Activated naive CD4-positive, alpha-beta T cell treated with anti-CD3 and anti-CD28 coated beads for 36 hours (primary cell): ENCODE measurements around the gene OSBP2. TPM values are rescaled to one million over a fixed set of nuclear protein-coding genes. Genes with fewer than 3 reads are reported as not detected.

Experiments
- CTCF ChIA-PET: fragments of 350-600 bp; sonication (Branson Sonifier 250); formaldehyde crosslinking; loops from one replicate; lab custom pipeline; 2021; ENCODE audit warnings: antibody characterized with exemption; lab: Charles Lee
- DNase-seq: peaks from one replicate; pipeline ENCODE4 v3.0.0-alpha.2; 2020
- H3K27ac Mint-ChIP-seq: one replicate; pipeline ENCODE4 v1.8.0; 2021; ENCODE audit warnings: mild to moderate bottlenecking, mixed read lengths
- H3K27me3 Mint-ChIP-seq: one replicate; pipeline ENCODE4 v1.8.0; 2021; ENCODE audit warnings: low read depth, mixed read lengths
- H3K36me3 Mint-ChIP-seq: one replicate; pipeline ENCODE4 v1.8.0; 2021; ENCODE audit warnings: low read depth, mixed read lengths
- H3K4me1 Mint-ChIP-seq: one replicate; pipeline ENCODE4 v1.8.0; 2021; ENCODE audit warnings: low read depth, mixed read lengths
- H3K4me3 Mint-ChIP-seq: one replicate; pipeline ENCODE4 v1.8.0; 2021; ENCODE audit warnings: mild to moderate bottlenecking, moderate library complexity, mixed read lengths
- H3K9me3 Mint-ChIP-seq: one replicate; pipeline ENCODE4 v1.8.0; 2021; ENCODE audit warnings: mixed read lengths
- intact Hi-C: fragments of 100-400 bp; cut with micrococcal nuclease; formaldehyde crosslinking; loops from one replicate; pipeline ENCODE4 v1.15.1; 2023
- total RNA-seq, 2 experiments: library from RNA; stranded (reverse); gene quantifications; one replicate each; pipeline ENCODE4 v1.2.3, GENCODE V29; 2021

OSBP2 gene
- total RNA-seq, 2 experiments from 2014 or later, result 0.81 to 0.89 TPM

GRCh38 chr22:30824096-30824495 is 129.4 kb downstream of the OSBP2 start:
- Mint-ChIP-seq H3K4me3 (no peak overlapping the region), H3K9me3 (no peaks in the 10 kb centered on the region), H3K27me3 (peaks cover 23% of the 10 kb centered on the region), H3K27ac (no peak overlapping the region), H3K4me1 (peaks cover 10% of the 10 kb centered on the region), H3K36me3 (no peaks in the 10 kb centered on the region)
- DNase-seq, result no peak
- intact Hi-C loops, result no loop called here
- CTCF ChIA-PET, result no interaction called here

DNA sequence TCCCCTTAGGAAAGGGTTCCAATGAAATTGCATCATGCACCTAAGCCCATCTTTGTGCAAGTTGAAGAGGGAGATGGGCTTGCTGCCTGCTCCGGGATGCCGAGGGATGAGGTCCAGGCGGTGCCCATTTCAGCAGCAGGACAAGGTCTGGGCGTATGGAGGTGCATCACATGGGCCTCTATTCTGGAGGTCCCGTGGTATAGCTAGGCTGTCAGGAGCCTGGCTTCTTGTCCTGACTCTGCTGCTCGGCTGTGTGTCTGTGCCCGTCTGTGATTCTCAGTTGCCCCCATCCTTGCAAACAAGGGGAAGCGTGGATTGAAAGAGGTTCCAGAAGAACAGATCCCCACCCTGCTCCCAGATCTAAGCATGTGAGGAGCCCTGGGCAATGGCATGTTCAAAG is 130.0 kb downstream of the OSBP2 start:
- Mint-ChIP-seq H3K27me3 (peaks cover 23% of the 10 kb centered on the region), H3K9me3 (no peaks in the 10 kb centered on the region), H3K4me3 (no peak overlapping the region), H3K4me1 (peaks cover 10% of the 10 kb centered on the region), H3K36me3 (no peaks in the 10 kb centered on the region), H3K27ac (no peak overlapping the region)
- CTCF ChIA-PET, result no interaction called here
- no peak for DNase-seq
- intact Hi-C loops, result no loop called here

DNA sequence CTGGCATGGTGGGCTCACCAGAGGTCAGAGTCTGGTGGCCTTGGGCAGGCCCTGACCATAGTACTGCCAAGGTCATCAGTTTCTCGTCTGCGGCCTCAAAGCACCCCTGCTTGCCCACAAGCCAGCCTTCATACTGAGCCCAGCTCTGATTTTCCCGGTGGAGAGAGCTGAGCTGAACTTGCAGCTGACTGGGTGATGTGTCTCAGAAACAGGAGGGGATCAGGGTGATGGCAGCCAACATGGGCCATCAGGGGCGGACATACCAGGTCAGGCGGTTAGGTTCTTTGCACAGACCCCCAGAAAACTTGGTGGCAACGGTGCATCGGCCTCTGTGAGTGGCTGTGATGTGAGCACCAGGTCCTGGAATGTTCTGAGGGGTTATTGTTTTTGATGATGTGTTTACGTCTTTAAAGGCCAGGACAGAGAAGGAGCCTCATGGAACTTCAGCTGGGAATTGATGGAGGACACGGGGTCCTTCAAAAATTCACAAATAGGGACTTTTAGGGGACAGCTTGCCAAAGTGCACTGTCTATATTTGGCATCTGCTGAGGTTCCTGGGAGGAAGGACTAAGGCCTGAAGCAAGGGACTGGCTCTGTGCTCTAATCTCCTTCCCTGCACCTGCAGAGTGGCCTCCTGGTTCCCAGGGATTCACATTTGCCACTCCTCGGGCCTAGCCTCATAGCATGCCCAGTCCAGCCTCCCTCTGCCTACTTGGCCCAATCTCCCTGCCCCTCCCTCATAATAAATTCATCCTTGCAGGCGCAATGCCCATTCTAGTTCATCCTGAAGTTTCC is 131.2 kb downstream of the OSBP2 start:
- CTCF ChIA-PET, result no interaction called here
- DNase-seq, result no peak
- H3K4me1 Mint-ChIP-seq, result peaks cover 10% of the 10 kb centered on the region
- H3K36me3 Mint-ChIP-seq, result no peaks in the 10 kb centered on the region
- H3K9me3 Mint-ChIP-seq, result no peaks in the 10 kb centered on the region
- H3K27me3 Mint-ChIP-seq, result peaks cover 19% of the 10 kb centered on the region
- intact Hi-C loops, result no loop called here
- H3K4me3 Mint-ChIP-seq, result no peak overlapping the region
- H3K27ac Mint-ChIP-seq, result peak overlapping the region; percentile 26

GRCh38 chr22:30826670-30827355 is 132.1 kb downstream of the OSBP2 start:
- H3K4me1 Mint-ChIP-seq, result peaks cover 10% of the 10 kb centered on the region

DNA sequence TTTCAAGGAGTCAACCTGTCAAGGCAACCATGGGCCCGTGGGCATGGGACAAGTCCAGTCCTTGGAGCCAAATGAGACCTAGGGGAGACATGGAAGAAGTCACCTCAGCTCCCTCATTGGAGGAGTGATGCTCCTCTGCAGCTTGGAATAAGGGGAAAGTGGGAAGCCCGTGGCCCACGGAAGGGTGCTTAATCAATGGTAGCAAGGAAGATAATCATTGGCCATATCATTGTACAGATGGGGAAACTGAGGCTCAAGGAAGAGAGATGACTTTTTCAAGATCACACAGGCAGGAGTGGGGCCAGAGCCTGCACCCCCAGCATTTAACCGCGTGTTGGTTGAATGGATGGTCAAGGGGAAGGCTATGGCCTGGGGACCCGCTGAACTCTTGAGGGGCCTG is 133.0 kb downstream of the OSBP2 start:
- no peaks in the 10 kb centered on the region for H3K9me3 Mint-ChIP-seq
- peaks cover 13% of the 10 kb centered on the region for H3K27me3 Mint-ChIP-seq
- H3K27ac Mint-ChIP-seq, result no peak overlapping the region
- H3K4me1 Mint-ChIP-seq, result peaks cover 10% of the 10 kb centered on the region
- no peak overlapping the region for H3K4me3 Mint-ChIP-seq
- no peak for DNase-seq
- intact Hi-C loops, result no loop called here
- CTCF ChIA-PET, result no interaction called here
- no peaks in the 10 kb centered on the region for H3K36me3 Mint-ChIP-seq

More at GRCh38 chr22:30826670-30827355, 132.1 kb downstream of the OSBP2 start:
- Mint-ChIP-seq H3K9me3 (no peaks in the 10 kb centered on the region), H3K27ac (peak overlapping the region; percentile 68), H3K4me3 (no peak overlapping the region), H3K27me3 (peaks cover 13% of the 10 kb centered on the region), H3K36me3 (no peaks in the 10 kb centered on the region)
- CTCF ChIA-PET, result no interaction called here
- DNase-seq, result peak; percentile 56
- intact Hi-C loops, result no loop called here

GRCh38 chr22:30828187-30829155 is 133.8 kb downstream of the OSBP2 start:
- DNase-seq, result no peak
- intact Hi-C loops, result no loop called here
- Mint-ChIP-seq H3K27ac (no peak overlapping the region), H3K4me1 (peaks cover 10% of the 10 kb centered on the region), H3K4me3 (no peak overlapping the region), H3K9me3 (no peaks in the 10 kb centered on the region), H3K36me3 (no peaks in the 10 kb centered on the region), H3K27me3 (peaks cover 8% of the 10 kb centered on the region)
- CTCF ChIA-PET, result no interaction called here

DNA sequence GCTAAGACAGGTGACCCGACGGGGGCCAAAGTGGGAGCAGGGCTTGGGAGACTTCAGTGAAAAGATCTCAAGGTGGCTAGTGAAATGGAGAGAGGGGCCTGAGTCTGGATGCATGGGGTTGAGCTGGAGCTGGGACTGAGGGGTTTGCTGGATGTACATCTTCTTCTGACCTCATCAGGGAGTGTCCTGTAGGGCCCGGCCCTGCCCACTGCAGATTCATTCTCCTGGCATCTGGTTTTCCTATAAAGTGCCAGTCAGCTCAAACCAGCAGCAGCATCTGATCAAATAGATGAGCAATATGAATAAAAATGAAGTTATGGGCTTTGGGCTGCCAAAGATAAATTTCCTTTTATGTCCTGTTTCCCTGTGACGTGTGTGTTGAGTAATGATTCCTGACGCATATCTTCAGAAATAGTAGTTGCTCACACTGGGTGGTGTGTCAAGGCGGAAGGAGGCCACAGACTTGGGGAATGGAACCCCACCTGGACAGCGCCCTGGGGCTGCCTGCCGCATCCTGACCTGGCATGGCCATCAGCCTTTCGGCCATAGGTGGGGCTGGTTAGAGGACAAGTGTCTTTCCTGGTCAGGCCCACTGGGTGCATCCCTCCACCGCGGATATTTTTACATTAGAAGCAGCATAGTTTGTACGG is 135.4 kb downstream of the OSBP2 start:
- Mint-ChIP-seq H3K4me1 (peaks cover 10% of the 10 kb centered on the region), H3K9me3 (no peaks in the 10 kb centered on the region), H3K27ac (no peak overlapping the region), H3K36me3 (no peaks in the 10 kb centered on the region), H3K27me3 (no peaks in the 10 kb centered on the region), H3K4me3 (no peak overlapping the region)
- no peak for DNase-seq
- CTCF ChIA-PET, result no interaction called here
- intact Hi-C loops, result no loop called here

DNA sequence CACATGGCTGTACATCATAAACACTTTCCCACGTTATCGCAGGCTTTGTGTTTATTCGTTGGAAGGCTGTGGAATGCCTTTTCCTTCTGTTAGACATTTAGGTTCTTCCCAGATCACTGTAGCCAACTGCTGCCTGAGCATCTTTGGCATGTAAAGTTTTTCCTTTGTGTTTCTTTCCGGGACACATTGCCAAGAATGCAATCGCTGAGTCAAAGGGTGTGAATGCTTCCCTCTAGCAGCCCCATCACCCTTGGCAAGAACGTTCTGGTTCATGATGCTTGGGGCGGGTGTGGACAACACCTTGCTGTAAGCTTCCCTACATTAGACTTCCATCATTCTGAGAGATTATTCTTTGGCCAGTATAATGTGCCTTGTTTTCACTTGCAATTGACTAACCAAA is 136.2 kb downstream of the OSBP2 start:
- Mint-ChIP-seq H3K4me1 (peaks cover 10% of the 10 kb centered on the region), H3K9me3 (no peaks in the 10 kb centered on the region), H3K36me3 (no peaks in the 10 kb centered on the region), H3K27ac (no peak overlapping the region), H3K4me3 (no peak overlapping the region), H3K27me3 (no peaks in the 10 kb centered on the region)
- CTCF ChIA-PET, result interaction anchor here (0.5 kb wide), 1 partner anchor 89 kb away, joined by 9 read pairs; no protein-coding TSS in a partner anchor
- intact Hi-C loops, result no loop called here
- no peak for DNase-seq

DNA sequence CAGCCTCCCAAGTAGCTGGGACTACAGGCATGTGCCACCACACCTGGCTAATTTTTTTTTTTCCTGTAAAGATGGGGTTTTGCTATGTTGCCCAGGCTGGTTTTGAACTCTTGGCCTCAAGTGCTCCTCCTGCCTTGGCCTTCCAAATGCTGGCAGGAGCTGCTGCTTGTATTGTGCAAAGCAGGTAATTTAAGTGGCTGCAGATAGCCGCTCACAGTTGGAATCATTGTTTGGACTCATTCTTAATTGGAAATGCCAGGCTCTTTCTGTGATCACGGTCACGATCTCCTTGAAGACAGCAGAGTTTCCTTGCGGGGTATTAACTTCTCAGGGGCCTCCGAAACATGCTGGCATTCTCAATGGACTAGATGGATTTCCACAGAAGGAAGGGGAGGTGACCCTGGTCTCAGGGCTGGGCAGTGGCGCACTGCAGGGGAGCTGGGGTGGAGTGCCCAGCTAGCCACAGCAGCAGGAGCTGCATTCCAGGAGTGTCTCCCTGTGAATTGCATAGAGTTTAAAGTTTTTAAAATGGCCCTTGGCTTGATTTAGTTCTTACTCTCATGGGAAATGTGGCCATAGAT is 137.8 kb downstream of the OSBP2 start:
- intact Hi-C loops, result no loop called here
- CTCF ChIA-PET, result no interaction called here
- Mint-ChIP-seq H3K4me1 (no peaks in the 10 kb centered on the region), H3K4me3 (no peak overlapping the region), H3K27ac (no peak overlapping the region), H3K27me3 (no peaks in the 10 kb centered on the region), H3K9me3 (no peaks in the 10 kb centered on the region), H3K36me3 (no peaks in the 10 kb centered on the region)
- DNase-seq, result no peak

DNA sequence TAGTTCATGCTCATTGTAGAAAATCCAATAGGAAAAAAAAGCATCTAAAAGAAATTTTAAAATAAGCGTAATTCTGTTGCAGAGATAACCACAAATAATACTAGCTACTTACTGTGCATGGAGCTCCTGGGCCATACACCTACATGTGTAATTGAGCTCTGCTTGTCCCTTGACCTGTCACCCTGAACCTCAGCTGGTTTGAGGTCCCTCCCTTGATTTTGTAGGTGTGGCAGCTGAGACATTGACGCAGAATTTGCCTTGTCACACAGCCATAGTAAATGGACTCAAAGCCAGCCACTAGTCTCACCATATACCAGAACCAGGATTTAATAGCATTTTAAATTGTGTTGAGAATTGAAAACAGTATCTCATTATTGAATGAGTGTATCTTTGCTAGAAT is 138.6 kb downstream of the OSBP2 start:
- no peak for DNase-seq
- H3K27me3 Mint-ChIP-seq, result no peaks in the 10 kb centered on the region
- H3K4me1 Mint-ChIP-seq, result no peaks in the 10 kb centered on the region
- H3K9me3 Mint-ChIP-seq, result peaks cover under 1% of the 10 kb centered on the region
- intact Hi-C loops, result no loop called here
- H3K27ac Mint-ChIP-seq, result no peak overlapping the region
- H3K36me3 Mint-ChIP-seq, result no peaks in the 10 kb centered on the region
- H3K4me3 Mint-ChIP-seq, result no peak overlapping the region
- CTCF ChIA-PET, result no interaction called here

DNA sequence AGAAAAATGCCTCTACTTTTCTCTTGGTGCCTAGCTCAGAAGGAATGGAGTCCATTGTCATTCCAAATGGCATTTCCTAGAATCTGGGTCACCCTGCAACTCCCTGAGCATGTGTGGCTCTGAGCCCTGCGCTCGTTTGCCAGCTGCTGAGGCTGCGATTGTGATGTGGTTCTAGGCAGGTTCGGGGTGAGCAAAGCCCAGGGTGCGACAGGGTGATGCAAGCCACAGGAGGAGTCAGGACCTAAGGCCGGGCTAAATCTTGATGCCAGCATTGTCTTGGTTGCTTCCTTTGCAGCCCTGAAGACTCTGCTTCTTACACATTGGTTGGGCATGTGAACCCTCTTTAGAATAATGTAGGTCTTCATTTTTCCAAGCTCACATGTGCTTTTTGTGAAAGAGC is 142.9 kb downstream of the OSBP2 start:
- Mint-ChIP-seq H3K27ac (no peak overlapping the region), H3K36me3 (no peaks in the 10 kb centered on the region), H3K9me3 (peaks cover 2% of the 10 kb centered on the region), H3K4me1 (no peaks in the 10 kb centered on the region), H3K4me3 (no peak overlapping the region), H3K27me3 (no peaks in the 10 kb centered on the region)
- intact Hi-C loops, result no loop called here
- no peak for DNase-seq
- CTCF ChIA-PET, result no interaction called here
